Measurements from ENCODE around the gene CARMIL1. TPM values are rescaled to one million over a fixed set of nuclear protein-coding genes. Genes with fewer than 3 reads are reported as not detected.
A peak's percentile ranks its signal among the peaks of the same experiment; 100 is the strongest.

CARMIL1 gene
- total RNA-seq, 1 donor from 2014 or later, result 86.3 TPM

DNA sequence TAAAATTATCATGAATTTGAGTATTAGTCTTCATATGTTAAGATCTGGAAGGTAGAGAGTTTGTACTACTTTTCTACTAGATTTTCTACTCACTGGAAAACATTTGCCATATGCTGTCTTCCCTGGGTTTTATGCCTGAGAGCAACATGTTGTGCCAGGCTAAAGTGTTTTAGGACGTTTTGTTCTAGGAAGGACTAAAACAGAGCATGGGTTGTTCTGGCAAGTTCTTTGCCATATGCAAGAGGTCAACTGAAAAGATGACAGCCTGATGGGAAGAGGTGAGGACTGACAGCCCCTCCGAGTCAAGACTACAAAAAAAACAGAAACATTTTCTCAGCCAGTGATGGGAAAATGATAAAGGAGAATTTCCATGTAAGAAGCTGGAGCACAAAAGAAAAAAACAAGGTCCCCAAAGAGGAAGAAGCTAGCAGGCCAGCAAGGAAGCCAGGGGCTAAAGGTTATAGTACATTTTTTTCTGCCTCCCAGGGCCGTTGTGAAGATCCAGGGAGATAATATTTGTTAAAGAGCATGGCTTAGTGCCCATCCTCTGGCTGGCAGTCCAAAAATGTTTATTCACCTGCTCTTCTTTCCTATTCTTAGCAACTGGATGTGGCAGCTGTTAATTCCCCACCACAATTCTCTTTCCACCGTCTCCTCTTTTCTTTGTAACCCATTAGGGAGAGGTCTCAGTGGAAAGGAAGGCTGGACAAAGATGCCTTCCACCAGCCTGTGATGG is 380.6 kb downstream of the CARMIL1 start:
- no peak overlapping the region for H3K27ac Mint-ChIP-seq
- DNase-seq (ENCODE audit: low spot score, unreplicated experiment), result no peak
- no peak overlapping the region for H3K4me3 Mint-ChIP-seq (ENCODE audit: low read depth)
- H3K27me3 Mint-ChIP-seq, result peaks cover 8% of the 10 kb centered on the region
- TF ChIP-seq CTCF (IDR thresholded peaks at IDR 0.05; ENCODE audit: unreplicated experiment), result no peak
- H3K36me3 Mint-ChIP-seq (ENCODE audit: insufficient read depth), result peaks cover 5% of the 10 kb centered on the region
- no peaks in the 10 kb centered on the region for H3K9me3 Mint-ChIP-seq (ENCODE audit: low read depth)
- peaks cover 31% of the 10 kb centered on the region for H3K4me1 Mint-ChIP-seq (ENCODE audit: low read depth)

GRCh38 chr6:25660512-25660911 is 381.3 kb downstream of the CARMIL1 start:
- DNase-seq (ENCODE audit: low spot score, unreplicated experiment), result no peak
- peaks cover 34% of the 10 kb centered on the region for H3K4me1 Mint-ChIP-seq (ENCODE audit: low read depth)
- H3K36me3 Mint-ChIP-seq (ENCODE audit: insufficient read depth), result peaks cover 7% of the 10 kb centered on the region
- H3K27ac Mint-ChIP-seq, result peak overlapping the region; percentile 93
- no peaks in the 10 kb centered on the region for H3K9me3 Mint-ChIP-seq (ENCODE audit: low read depth)
- peaks cover under 1% of the 10 kb centered on the region for H3K27me3 Mint-ChIP-seq
- peak overlapping the region; percentile 74 for H3K4me3 Mint-ChIP-seq (ENCODE audit: low read depth)
- TF ChIP-seq CTCF (IDR thresholded peaks at IDR 0.05; ENCODE audit: unreplicated experiment), result no peak

- no peak for DNase-seq (ENCODE audit: low spot score, unreplicated experiment)
- no peak for TF ChIP-seq CTCF (IDR thresholded peaks at IDR 0.05; ENCODE audit: unreplicated experiment)
- Mint-ChIP-seq H3K4me3 (ENCODE audit: low read depth) (peak overlapping the region; percentile 74), H3K36me3 (ENCODE audit: insufficient read depth) (peaks cover 7% of the 10 kb centered on the region), H3K27me3 (no peaks in the 10 kb centered on the region), H3K27ac (peak overlapping the region; percentile 93), H3K4me1 (ENCODE audit: low read depth) (peaks cover 34% of the 10 kb centered on the region), H3K9me3 (ENCODE audit: low read depth) (no peaks in the 10 kb centered on the region)
Measured at GRCh38 chr6:25661129-25661779, 382.1 kb downstream of the CARMIL1 start.

DNA sequence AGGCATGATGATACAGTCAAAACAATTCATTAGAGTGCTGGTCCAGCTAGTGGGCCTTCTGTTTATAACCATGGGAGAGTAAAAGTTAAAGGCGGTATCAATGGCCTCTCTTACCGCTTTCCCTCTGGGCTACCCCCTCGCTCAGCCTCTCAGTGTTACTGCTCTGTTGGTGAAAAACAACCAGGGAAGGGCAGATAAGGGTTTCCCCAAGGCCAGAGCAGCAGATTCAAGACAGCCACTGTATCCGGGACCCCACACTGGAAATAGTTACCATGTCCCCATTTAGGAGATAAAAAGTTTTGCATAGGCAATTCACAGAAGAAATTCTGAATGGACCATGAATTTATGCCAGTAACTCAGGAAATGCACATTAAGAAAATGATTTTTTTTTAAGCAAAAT is 386.3 kb downstream of the CARMIL1 start:
- TF ChIP-seq CTCF (IDR thresholded peaks at IDR 0.05; ENCODE audit: unreplicated experiment), result no peak
- Mint-ChIP-seq H3K4me3 (ENCODE audit: low read depth) (no peak overlapping the region), H3K9me3 (ENCODE audit: low read depth) (no peaks in the 10 kb centered on the region), H3K4me1 (ENCODE audit: low read depth) (peaks cover 52% of the 10 kb centered on the region), H3K36me3 (ENCODE audit: insufficient read depth) (peaks cover 11% of the 10 kb centered on the region), H3K27me3 (no peaks in the 10 kb centered on the region), H3K27ac (no peak overlapping the region)
- no peak for DNase-seq (ENCODE audit: low spot score, unreplicated experiment)

GRCh38 chr6:25669413-25669812 is 390.2 kb downstream of the CARMIL1 start:
- Mint-ChIP-seq H3K36me3 (ENCODE audit: insufficient read depth) (peaks cover 9% of the 10 kb centered on the region), H3K27me3 (no peaks in the 10 kb centered on the region)
- no peak for TF ChIP-seq CTCF (IDR thresholded peaks at IDR 0.05; ENCODE audit: unreplicated experiment)

More at GRCh38 chr6:25669413-25669812, 390.2 kb downstream of the CARMIL1 start:
- no peak overlapping the region for H3K4me3 Mint-ChIP-seq (ENCODE audit: low read depth)
- H3K9me3 Mint-ChIP-seq (ENCODE audit: low read depth), result no peaks in the 10 kb centered on the region
- H3K4me1 Mint-ChIP-seq (ENCODE audit: low read depth), result peaks cover 46% of the 10 kb centered on the region
- no peak overlapping the region for H3K27ac Mint-ChIP-seq
- DNase-seq (ENCODE audit: low spot score, unreplicated experiment), result no peak

Measured in progenitor cell of endocrine pancreas (in vitro differentiated cells).